ENCODE results near the gene GNMT.
A peak's percentile ranks its signal among the peaks of the same experiment; 100 is the strongest.

Gene GNMT

GRCh38 chr6:42978839-42979522 lies 18.4 kb downstream of the GNMT start, which contains the start of gene PEX6:
Gene PEX6 (minus strand): TSS chr6:42979181. CDS start chr6:42979150, 31 bp downstream.
- Histone ChIP-seq H3K27ac (ENCODE audit: low read depth, low read length) (peak within 1 kb of the TSS; percentile 29; the same call in 1 of the 2 replicates), H3K27me3 (ENCODE audit: insufficient read depth, low read length) (no peaks in the 10 kb centered on the region), H3K9ac (ENCODE audit: low read depth, low read length) (peak within 1 kb of the TSS; percentile 61), H3K4me1 (ENCODE audit: insufficient read depth, low read length) (peaks cover 7% of the 10 kb centered on the region; the same call in 1 of the 2 replicates), H3K9me3 (ENCODE audit: insufficient read depth, low read depth, low read length) (no peaks in the 10 kb centered on the region), H3K36me3 (ENCODE audit: insufficient read depth, low read length) (no peaks in the 10 kb centered on the region), H3K4me3 (ENCODE audit: low read length) (peak within 1 kb of the TSS; percentile 61)
- WGBS = 1% methylated on average over 59 of the region's 59 CpGs

- Histone ChIP-seq H3K4me1 (ENCODE audit: insufficient read depth, low read length) (peaks cover 7% of the 10 kb centered on the region; the same call in 1 of the 2 replicates), H3K27ac (ENCODE audit: low read depth, low read length) (peak overlapping the region; percentile 29; the same call in 1 of the 2 replicates), H3K36me3 (ENCODE audit: insufficient read depth, low read length) (no peaks in the 10 kb centered on the region), H3K9ac (ENCODE audit: low read depth, low read length) (peak overlapping the region; percentile 61), H3K27me3 (ENCODE audit: insufficient read depth, low read length) (no peaks in the 10 kb centered on the region), H3K4me3 (ENCODE audit: low read length) (peak overlapping the region; percentile 61), H3K9me3 (ENCODE audit: insufficient read depth, low read depth, low read length) (no peaks in the 10 kb centered on the region)
- 69% methylated on average over 9 of the region's 9 CpGs for WGBS
Measured at GRCh38 chr6:42979523-42980177, 19.1 kb downstream of the GNMT start.

- Histone ChIP-seq H3K4me3 (ENCODE audit: low read length) (no peak overlapping the region), H3K27me3 (ENCODE audit: insufficient read depth, low read length) (no peaks in the 10 kb centered on the region), H3K9ac (ENCODE audit: low read depth, low read length) (no peak overlapping the region), H3K36me3 (ENCODE audit: insufficient read depth, low read length) (no peaks in the 10 kb centered on the region), H3K27ac (ENCODE audit: low read depth, low read length) (no peak overlapping the region), H3K4me1 (ENCODE audit: insufficient read depth, low read length) (peaks cover 7% of the 10 kb centered on the region; the same call in 1 of the 2 replicates), H3K9me3 (ENCODE audit: insufficient read depth, low read depth, low read length) (no peaks in the 10 kb centered on the region)
- WGBS = 89% methylated on average over 5 of the region's 5 CpGs
Measured at GRCh38 chr6:42981836-42982235, 21.3 kb downstream of the GNMT start.

- Histone ChIP-seq H3K4me1 (ENCODE audit: insufficient read depth, low read length) (peaks cover 7% of the 10 kb centered on the region; the same call in 1 of the 2 replicates), H3K9ac (ENCODE audit: low read depth, low read length) (peak within 1 kb of the TSS; percentile 77), H3K27me3 (ENCODE audit: insufficient read depth, low read length) (no peaks in the 10 kb centered on the region), H3K36me3 (ENCODE audit: insufficient read depth, low read length) (peaks cover 8% of the 10 kb centered on the region; the same call in 1 of the 2 replicates), H3K27ac (ENCODE audit: low read depth, low read length) (peak within 1 kb of the TSS; percentile 73), H3K9me3 (ENCODE audit: insufficient read depth, low read depth, low read length) (no peaks in the 10 kb centered on the region), H3K4me3 (ENCODE audit: low read length) (peak within 1 kb of the TSS; percentile 75)
- under 1% methylated on average over 59 of the region's 59 CpGs for WGBS
Measured at GRCh38 chr6:42984001-42984923, 23.7 kb downstream of the GNMT start, which contains the start of gene PPP2R5D. Gene PPP2R5D (plus strand): TSS chr6:42984570. CDS start chr6:42984678, 108 bp downstream.

- Histone ChIP-seq H3K9ac (ENCODE audit: low read depth, low read length) (peak overlapping the region; percentile 71), H3K27me3 (ENCODE audit: insufficient read depth, low read length) (no peaks in the 10 kb centered on the region), H3K36me3 (ENCODE audit: insufficient read depth, low read length) (peaks cover 15% of the 10 kb centered on the region), H3K9me3 (ENCODE audit: insufficient read depth, low read depth, low read length) (no peaks in the 10 kb centered on the region), H3K27ac (ENCODE audit: low read depth, low read length) (no peak overlapping the region), H3K4me1 (ENCODE audit: insufficient read depth, low read length) (no peaks in the 10 kb centered on the region; the same call in 1 of the 2 replicates), H3K4me3 (ENCODE audit: low read length) (peak overlapping the region; percentile 75)
- 21% methylated on average over 13 of the region's 13 CpGs for WGBS
Measured at GRCh38 chr6:42984924-42985475, 24.4 kb downstream of the GNMT start.

GRCh38 chr6:42987533-42988451 lies 27.2 kb downstream of the GNMT start:
- Histone ChIP-seq H3K4me1 (ENCODE audit: insufficient read depth, low read length) (no peaks in the 10 kb centered on the region; the same call in 1 of the 2 replicates), H3K27me3 (ENCODE audit: insufficient read depth, low read length) (no peaks in the 10 kb centered on the region), H3K27ac (ENCODE audit: low read depth, low read length) (no peak overlapping the region), H3K9ac (ENCODE audit: low read depth, low read length) (no peak overlapping the region), H3K4me3 (ENCODE audit: low read length) (no peak overlapping the region), H3K9me3 (ENCODE audit: insufficient read depth, low read depth, low read length) (no peaks in the 10 kb centered on the region), H3K36me3 (ENCODE audit: insufficient read depth, low read length) (peaks cover 28% of the 10 kb centered on the region)
- WGBS = 90% methylated on average over 5 of the region's 5 CpGs

GRCh38 chr6:42988486-42989020 lies 28.0 kb downstream of the GNMT start:
- Histone ChIP-seq H3K27me3 (ENCODE audit: insufficient read depth, low read length) (no peaks in the 10 kb centered on the region), H3K36me3 (ENCODE audit: insufficient read depth, low read length) (peaks cover 28% of the 10 kb centered on the region), H3K9ac (ENCODE audit: low read depth, low read length) (no peak overlapping the region), H3K4me3 (ENCODE audit: low read length) (no peak overlapping the region), H3K4me1 (ENCODE audit: insufficient read depth, low read length) (no peaks in the 10 kb centered on the region; the same call in 1 of the 2 replicates), H3K9me3 (ENCODE audit: insufficient read depth, low read depth, low read length) (no peaks in the 10 kb centered on the region), H3K27ac (ENCODE audit: low read depth, low read length) (no peak overlapping the region)
- 100% methylated on average over 1 of the region's 1 CpG for WGBS

- 94% methylated on average over 5 of the region's 5 CpGs for WGBS
- no peak overlapping the region for H3K4me3 ChIP-seq (ENCODE audit: low read length)
- H3K36me3 ChIP-seq (ENCODE audit: insufficient read depth, low read length) = peaks cover 28% of the 10 kb centered on the region
- no peaks in the 10 kb centered on the region for H3K9me3 ChIP-seq (ENCODE audit: insufficient read depth, low read depth, low read length)
- no peaks in the 10 kb centered on the region for H3K4me1 ChIP-seq (ENCODE audit: insufficient read depth, low read length)
- no peak overlapping the region for H3K9ac ChIP-seq (ENCODE audit: low read depth, low read length)
- H3K27me3 ChIP-seq (ENCODE audit: insufficient read depth, low read length) = no peaks in the 10 kb centered on the region
- no peak overlapping the region for H3K27ac ChIP-seq (ENCODE audit: low read depth, low read length)
Measured at GRCh38 chr6:42989923-42990322, 29.4 kb downstream of the GNMT start.

- Histone ChIP-seq H3K27ac (ENCODE audit: low read depth, low read length) (no peak overlapping the region), H3K4me3 (ENCODE audit: low read length) (no peak overlapping the region), H3K9ac (ENCODE audit: low read depth, low read length) (no peak overlapping the region), H3K27me3 (ENCODE audit: insufficient read depth, low read length) (no peaks in the 10 kb centered on the region), H3K36me3 (ENCODE audit: insufficient read depth, low read length) (peaks cover 25% of the 10 kb centered on the region), H3K9me3 (ENCODE audit: insufficient read depth, low read depth, low read length) (no peaks in the 10 kb centered on the region), H3K4me1 (ENCODE audit: insufficient read depth, low read length) (no peaks in the 10 kb centered on the region)
- WGBS = 95% methylated on average over 2 of the region's 2 CpGs
Measured at GRCh38 chr6:42993445-42993844, 32.9 kb downstream of the GNMT start.
